Measurements from ENCODE around the gene PCK2. TPM values are rescaled to one million over a fixed set of nuclear protein-coding genes. Genes with fewer than 3 reads are reported as not detected.

PCK2 gene
- total and polyA plus RNA-seq, 2 of the 8 experiments (the other 6 are each of a cell fraction or from before 2014, with no cell fraction given), result 81.9 to 115 TPM

DNA sequence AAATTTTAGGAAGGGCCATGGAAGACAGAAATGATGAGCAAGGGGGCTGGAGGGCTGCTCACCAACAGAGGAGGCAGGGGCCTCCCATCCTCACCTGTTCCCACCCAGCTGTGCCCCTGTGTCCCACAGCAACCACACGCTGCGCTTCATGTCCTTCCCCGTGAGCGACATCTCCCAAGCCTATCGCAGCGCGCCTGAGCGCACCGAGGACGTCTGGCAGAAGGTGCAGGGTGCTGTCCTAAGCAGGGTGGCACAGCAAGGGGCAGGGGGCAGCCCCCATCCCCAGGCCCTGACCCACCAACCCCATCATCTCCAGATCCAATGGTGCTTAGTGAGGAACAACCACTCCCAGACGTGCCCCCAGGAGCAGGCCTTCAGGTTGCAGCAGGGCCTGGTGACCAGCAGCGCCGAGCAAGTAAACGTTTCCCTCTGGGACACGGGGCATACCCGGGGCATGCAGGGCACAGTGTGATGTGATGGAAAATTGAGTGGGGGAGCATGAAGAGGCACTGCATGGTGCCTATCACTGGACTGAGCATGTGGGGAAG is 34.2 kb upstream of the PCK2 start:
- Histone ChIP-seq H3K36me3 (ENCODE audit: control insufficient read depth in 2 of 4, insufficient read depth in 4 of 4, low read length in 3 of 4) (no peaks in the 10 kb centered on the region; a peak in 1 of 8 replicates), H2BK5ac (ENCODE audit: low read depth, low read length) (no peak overlapping the region), H3K27ac (ENCODE audit: low read depth, low read length) (no peak overlapping the region), H3K23me2 (ENCODE audit: low read depth, low read length) (no peaks in the 10 kb centered on the region), H3K56ac (replicated peaks; ENCODE audit: insufficient read length, low read depth, low read length) (no peak overlapping the region), H3K4me1 (replicated peaks in 1 of 4; ENCODE audit: control insufficient read depth in 3 of 4, insufficient read depth in 4 of 4, low read length in 3 of 4) (0 out of 7 replicates have a peak, but pooled peaks cover 0 to 2% (median 0%) of the 10 kb centered on the region in 4 experiments), H2AFZ (ENCODE audit: low read length) (no peak overlapping the region), H2BK120ac (replicated peaks; ENCODE audit: low read depth, low read length) (no peak overlapping the region), H4K20me1 (replicated peaks in 1 of 2; ENCODE audit: control insufficient read depth in 1 of 2, insufficient read depth in 2 of 2, low read length in 2 of 2) (peaks cover 0 to 2% of the 10 kb centered on the region in 2 experiments), H3K27me3 (replicated peaks in 1 of 4; ENCODE audit: control insufficient read depth in 3 of 4, extremely low read depth in 1 of 4, insufficient read depth in 3 of 4, low read length in 3 of 4) (no peaks in the 10 kb centered on the region), H2AK5ac (ENCODE audit: low read depth, low read length) (no peak overlapping the region), H3K9ac (replicated peaks in 1 of 4; ENCODE audit: extremely low read depth in 1 of 4, low read depth in 3 of 4, low read length in 3 of 4) (no peak overlapping the region), H4K8ac (ENCODE audit: extremely low read depth, insufficient read depth, low read length) (no peak overlapping the region), H2BK15ac (ENCODE audit: low read length) (no peak overlapping the region), H3K23ac (ENCODE audit: insufficient read length) (no peak overlapping the region), H2BK12ac (ENCODE audit: low read depth, low read length) (no peak overlapping the region), H4K5ac (ENCODE audit: insufficient read length, low read depth, low read length) (no peak overlapping the region), H3K14ac (ENCODE audit: insufficient read length) (no peak overlapping the region), H4K91ac (replicated peaks; ENCODE audit: insufficient read length, low read length) (no peak overlapping the region), H3K18ac (ENCODE audit: extremely low read depth, low read length) (no peak overlapping the region), H3K4me3 (ENCODE audit: extremely low read depth in 1 of 4, insufficient read depth in 2 of 4, low read depth in 3 of 4, low read length in 4 of 4) (no peak overlapping the region), H3K4me2 (ENCODE audit: insufficient read depth in 1 of 2, low read depth in 2 of 2, low read length in 2 of 2) (no peak overlapping the region), H3K79me2 (ENCODE audit: control insufficient read depth in 1 of 2, insufficient read depth in 2 of 2, low read length in 2 of 2) (no peaks in the 10 kb centered on the region), H3K9me3 (ENCODE audit: insufficient read depth in 2 of 2, low read depth in 1 of 2, low read length in 1 of 2) (no peaks in the 10 kb centered on the region), H3K79me1 (ENCODE audit: low read depth, low read length) (no peaks in the 10 kb centered on the region), H3K4ac (replicated peaks; ENCODE audit: insufficient read length, low read depth, low read length) (no peak overlapping the region), H2BK20ac (ENCODE audit: low read length) (no peak overlapping the region)
- ChIA-PET POLR2A (ENCODE audit: partially characterized antibody) (interaction anchor here (1.0 to 27.2 kb wide), 7 partner anchors 11 to 56 kb away, joined by 3 to 626 read pairs (median 17); partner anchors contain the start of gene PCK2), CTCF (ENCODE audit: partially characterized antibody) (interaction anchor here (1.4 to 23.8 kb wide), 8 partner anchors 10 to 49 kb away, joined by 3 to 316 read pairs (median 14); partner anchors contain the start of gene PCK2)
- FAIRE-seq (no peak), DNase-seq (ENCODE audit: low read depth in 1 of 2, low spot score in 2 of 2) (no peak)
- TF ChIP-seq SP4 (IDR thresholded peaks at IDR 0.05; ENCODE audit: low read length) (no peak), KDM4A (IDR thresholded peaks at IDR 0.05; ENCODE audit: low read depth, low read length, severe bottlenecking) (no peak), TAF7 (optimal IDR thresholded peaks at IDR 0.05; ENCODE audit: borderline replicate concordance, low read depth, low read length) (no peak), POU5F1 (IDR thresholded peaks at IDR 0.05; ENCODE audit: low read depth, low read length) (no peak), NANOG (IDR thresholded peaks at IDR 0.05; ENCODE audit: insufficient read depth, low read depth, low read length, poor library complexity, severe bottlenecking) (no peak), CBX8 (IDR thresholded peaks at IDR 0.05; ENCODE audit: borderline replicate concordance, low read depth, low read length) (no peak), MAFK (IDR thresholded peaks at IDR 0.05; ENCODE audit: low read depth, low read length) (no peak), SRF (IDR thresholded peaks at IDR 0.05; ENCODE audit: low read depth, low read length) (no peak), SAP30 (IDR thresholded peaks at IDR 0.05; ENCODE audit: insufficient read depth, insufficient replicate concordance, low read length) (no peak), TEAD4 (IDR thresholded peaks at IDR 0.05; ENCODE audit: low read depth, low read length) (no peak), CBX5 (IDR thresholded peaks at IDR 0.05; ENCODE audit: low read depth, low read length) (no peak)
- 84% methylated on average over 15 of the region's 16 CpGs; no CpG with 5 or more reads in 1 of the 2 experiments for WGBS, 2 experiments (ENCODE audit: extremely low coverage in 1 of 2, insufficient coverage in 1 of 2, insufficient read length in 1 of 2, insufficient replicate concordance in 2 of 2, low coverage in 1 of 2, low lambda C conversion rate in 2 of 2, missing lambda C conversion rate in 1 of 2)

Data from H1 (cell line).